Erythroblast (primary cell): ENCODE data around the gene SMIM13.

Experiments
- GATA1 ChIP-seq: IDR thresholded peaks from 2 replicates; pipeline ENCODE4 v1.6.1; 2011; ENCODE audit warnings: low read depth, mild to moderate bottlenecking, control low read depth, low read length, moderate library complexity
- POLR2A ChIP-seq: IDR thresholded peaks from 2 replicates; pipeline ENCODE4 v1.6.1; 2011; ENCODE audit warnings: mild to moderate bottlenecking, low read length

DNA sequence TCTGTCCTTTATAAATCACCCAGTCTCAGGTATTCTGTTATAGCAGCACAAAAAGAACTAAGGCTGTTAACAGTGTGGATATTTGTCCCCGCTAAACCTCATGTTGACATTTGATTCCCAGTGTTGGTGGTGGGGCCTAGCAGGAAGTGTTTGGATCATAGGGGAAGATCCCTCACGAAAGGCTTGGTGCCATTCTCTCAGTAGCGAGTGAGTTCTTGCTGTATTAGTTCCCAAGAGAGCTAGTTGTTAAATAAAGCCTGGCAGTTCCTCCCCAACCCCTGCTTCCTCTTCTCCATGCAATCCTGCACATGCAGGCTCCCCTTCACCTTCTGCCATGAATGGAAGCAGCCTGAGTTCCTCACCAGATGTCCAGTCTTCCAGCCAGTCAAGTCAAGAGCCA is 47.7 kb downstream of the SMIM13 start:
- TF ChIP-seq POLR2A (no peak), GATA1 (no peak)
